HEK293 (cell line): ENCODE measurements around the gene STX11.

ENCODE experiments used
- HOXD13 ChIP-seq: sonication (generic); formaldehyde crosslinking; IDR thresholded peaks from 2 replicates; pipeline ENCODE4 v1.8.0; 2022; ENCODE audit warnings: missing genetic modification reagents, borderline replicate concordance
- ZBTB48 ChIP-seq: fragments of 450-650 bp; formaldehyde crosslinking; IDR thresholded peaks from 2 replicates; pipeline ENCODE4 v1.5.1; 2016; ENCODE audit warnings: missing biosample characterization, missing genetic modification characterization
- ZIC2 ChIP-seq: fragments of 450-650 bp; formaldehyde crosslinking; IDR thresholded peaks from 2 replicates; pipeline ENCODE4 v1.5.1; 2016; ENCODE audit warnings: missing biosample characterization, missing genetic modification characterization
- TF ChIP-seq, protein P1 (sequence below): fragments of 450-650 bp; formaldehyde crosslinking; IDR thresholded peaks from 2 replicates; pipeline ENCODE4 v1.5.1; 2016; ENCODE audit warnings: missing biosample characterization, missing genetic modification characterization
- TF ChIP-seq, protein P2 (sequence below): fragments of 450-650 bp; formaldehyde crosslinking; IDR thresholded peaks from 2 replicates; pipeline ENCODE4 v1.5.1; 2016; ENCODE audit warnings: missing biosample characterization, missing genetic modification characterization
- TF ChIP-seq, protein P3 (sequence below): fragments of 450-650 bp; formaldehyde crosslinking; IDR thresholded peaks from 2 replicates; pipeline ENCODE4 v1.5.1; 2016; ENCODE audit warnings: missing biosample characterization, missing genetic modification characterization

DNA sequence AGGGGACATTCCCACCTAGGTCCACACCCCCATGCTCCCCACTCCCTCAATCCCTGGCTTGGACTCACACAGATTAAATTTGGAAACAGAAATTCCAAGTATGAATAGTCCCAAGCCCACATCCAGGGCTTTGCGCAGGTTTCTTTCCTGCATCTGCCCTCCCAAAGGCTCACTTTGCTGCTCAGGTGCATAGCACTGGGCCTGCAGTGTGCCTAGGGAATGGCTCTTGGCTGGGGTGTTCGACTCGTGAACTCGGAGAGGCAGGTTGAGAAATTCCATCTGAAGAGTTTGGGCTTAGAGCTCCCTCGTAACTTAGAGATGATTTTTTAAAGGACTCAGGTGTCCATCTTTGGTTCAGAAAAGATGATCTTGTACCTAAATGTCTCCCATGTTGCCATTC is 40.1 kb upstream of the STX11 start:
- TF ChIP-seq, protein P1, sequence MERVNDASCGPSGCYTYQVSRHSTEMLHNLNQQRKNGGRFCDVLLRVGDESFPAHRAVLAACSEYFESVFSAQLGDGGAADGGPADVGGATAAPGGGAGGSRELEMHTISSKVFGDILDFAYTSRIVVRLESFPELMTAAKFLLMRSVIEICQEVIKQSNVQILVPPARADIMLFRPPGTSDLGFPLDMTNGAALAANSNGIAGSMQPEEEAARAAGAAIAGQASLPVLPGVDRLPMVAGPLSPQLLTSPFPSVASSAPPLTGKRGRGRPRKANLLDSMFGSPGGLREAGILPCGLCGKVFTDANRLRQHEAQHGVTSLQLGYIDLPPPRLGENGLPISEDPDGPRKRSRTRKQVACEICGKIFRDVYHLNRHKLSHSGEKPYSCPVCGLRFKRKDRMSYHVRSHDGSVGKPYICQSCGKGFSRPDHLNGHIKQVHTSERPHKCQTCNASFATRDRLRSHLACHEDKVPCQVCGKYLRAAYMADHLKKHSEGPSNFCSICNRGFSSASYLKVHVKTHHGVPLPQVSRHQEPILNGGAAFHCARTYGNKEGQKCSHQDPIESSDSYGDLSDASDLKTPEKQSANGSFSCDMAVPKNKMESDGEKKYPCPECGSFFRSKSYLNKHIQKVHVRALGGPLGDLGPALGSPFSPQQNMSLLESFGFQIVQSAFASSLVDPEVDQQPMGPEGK (tag by site-specific recombination): no peak
- TF ChIP-seq, protein P2, sequence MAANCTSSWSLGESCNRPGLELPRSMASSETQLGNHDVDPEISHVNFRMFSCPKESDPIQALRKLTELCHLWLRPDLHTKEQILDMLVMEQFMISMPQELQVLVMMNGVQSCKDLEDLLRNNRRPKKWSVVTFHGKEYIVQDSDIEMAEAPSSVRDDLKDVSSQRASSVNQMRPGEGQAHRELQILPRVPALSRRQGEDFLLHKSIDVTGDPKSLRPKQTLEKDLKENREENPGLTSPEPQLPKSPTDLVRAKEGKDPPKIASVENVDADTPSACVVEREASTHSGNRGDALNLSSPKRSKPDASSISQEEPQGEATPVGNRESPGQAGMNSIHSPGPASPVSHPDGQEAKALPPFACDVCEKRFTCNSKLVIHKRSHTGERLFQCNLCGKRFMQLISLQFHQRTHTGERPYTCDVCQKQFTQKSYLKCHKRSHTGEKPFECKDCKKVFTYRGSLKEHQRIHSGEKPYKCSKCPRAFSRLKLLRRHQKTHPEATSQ (tag by site-specific recombination): no peak
- TF ChIP-seq ZIC2 (tag by site-specific recombination) (no peak), HOXD13 (CRISPR knock-in tag) (no peak), ZBTB48 (tag by site-specific recombination) (no peak)
- TF ChIP-seq, protein P3, sequence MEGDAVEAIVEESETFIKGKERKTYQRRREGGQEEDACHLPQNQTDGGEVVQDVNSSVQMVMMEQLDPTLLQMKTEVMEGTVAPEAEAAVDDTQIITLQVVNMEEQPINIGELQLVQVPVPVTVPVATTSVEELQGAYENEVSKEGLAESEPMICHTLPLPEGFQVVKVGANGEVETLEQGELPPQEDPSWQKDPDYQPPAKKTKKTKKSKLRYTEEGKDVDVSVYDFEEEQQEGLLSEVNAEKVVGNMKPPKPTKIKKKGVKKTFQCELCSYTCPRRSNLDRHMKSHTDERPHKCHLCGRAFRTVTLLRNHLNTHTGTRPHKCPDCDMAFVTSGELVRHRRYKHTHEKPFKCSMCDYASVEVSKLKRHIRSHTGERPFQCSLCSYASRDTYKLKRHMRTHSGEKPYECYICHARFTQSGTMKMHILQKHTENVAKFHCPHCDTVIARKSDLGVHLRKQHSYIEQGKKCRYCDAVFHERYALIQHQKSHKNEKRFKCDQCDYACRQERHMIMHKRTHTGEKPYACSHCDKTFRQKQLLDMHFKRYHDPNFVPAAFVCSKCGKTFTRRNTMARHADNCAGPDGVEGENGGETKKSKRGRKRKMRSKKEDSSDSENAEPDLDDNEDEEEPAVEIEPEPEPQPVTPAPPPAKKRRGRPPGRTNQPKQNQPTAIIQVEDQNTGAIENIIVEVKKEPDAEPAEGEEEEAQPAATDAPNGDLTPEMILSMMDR: no peak
